ENCODE data around the gene SYF2.

SYF2 gene

GRCh38 chr1:25182629-25183028 is 49.7 kb downstream of the SYF2 start:
- DNase-seq: no peak

GRCh38 chr1:25180996-25181395 is 51.3 kb downstream of the SYF2 start:
- DNase-seq: no peak

GRCh38 chr1:25178917-25179561 is 53.3 kb downstream of the SYF2 start:
- no peak for DNase-seq

- no peak for DNase-seq
Observed at GRCh38 chr1:25174730-25175612, 57.3 kb downstream of the SYF2 start.

- DNase-seq: no peak
Observed at GRCh38 chr1:25174363-25174729, 58.0 kb downstream of the SYF2 start.

GRCh38 chr1:25173809-25174340 is 58.4 kb downstream of the SYF2 start:
- no peak for DNase-seq
